Left renal cortex interstitium (tissue), 4 donors: ENCODE results near the gene ZNF710. TPM values are rescaled to one million over a fixed set of nuclear protein-coding genes. Genes with fewer than 3 reads are reported as not detected.

ENCODE experiments used
- DNase-seq, 4 donors: peaks; one replicate each; pipeline ENCODE4 v3.0.0-alpha.2; 2013; ENCODE audit warnings: low read depth in 4 of 4, low spot score in 2 of 4, missing footprints in 1 of 4
- polyA plus RNA-seq, 4 donors: library from polyadenylated mRNA; unstranded; fragments of 120-200 nt; gene quantifications; one replicate each; pipeline ENCODE4 v1.2.1, GENCODE V29; 2013; ENCODE audit not compliant: insufficient read length in 4 of 4

Gene ZNF710
- polyA plus RNA-seq, 4 donors, result 18.3 to 24.6 (median 19.9) TPM

DNA sequence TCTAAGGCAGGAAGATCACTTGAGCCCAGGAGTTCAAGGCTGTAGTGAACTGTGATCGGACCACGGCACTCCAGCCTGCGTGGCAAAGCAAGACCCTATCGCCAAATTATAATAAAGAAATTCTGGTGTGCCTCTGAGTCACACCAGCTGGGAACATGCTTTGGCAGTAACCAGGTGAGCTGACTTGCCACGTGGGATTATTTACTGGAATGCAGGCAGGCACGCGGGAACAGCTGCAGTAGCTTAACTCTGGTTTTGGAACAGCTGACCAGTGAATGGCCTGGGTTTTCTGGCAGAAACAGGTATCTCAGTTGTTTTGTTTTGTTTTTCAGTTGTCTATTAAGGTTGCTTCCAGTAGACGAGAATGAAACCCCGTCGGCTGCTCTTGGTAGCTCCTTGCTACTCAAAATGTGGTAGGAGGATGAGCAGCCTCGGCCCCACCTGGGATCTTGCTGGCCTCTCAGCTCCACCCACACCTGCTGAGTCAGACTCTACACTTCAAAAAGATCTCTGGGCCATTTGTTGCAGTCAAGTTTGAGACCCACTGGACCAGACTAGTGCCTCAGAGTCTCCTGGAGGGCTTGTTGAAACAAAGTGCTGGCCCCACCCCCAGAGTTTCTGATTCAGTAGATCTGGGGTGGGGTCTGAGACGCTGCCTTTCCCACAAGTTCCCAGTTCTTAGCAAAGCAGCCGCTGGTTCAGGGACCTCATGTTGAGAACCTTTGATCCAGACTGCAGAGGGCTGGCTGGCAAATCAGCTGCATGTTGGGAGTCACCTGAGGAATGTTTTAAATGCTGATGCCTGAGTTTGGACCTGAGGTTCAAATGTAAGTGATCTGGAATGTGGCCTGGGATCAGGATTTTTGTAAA is 74.5 kb downstream of the ZNF710 start:
- DNase-seq, result no peak

GRCh38 chr15:90076716-90077115 is 75.6 kb downstream of the ZNF710 start:
- DNase-seq, result no peak

DNA sequence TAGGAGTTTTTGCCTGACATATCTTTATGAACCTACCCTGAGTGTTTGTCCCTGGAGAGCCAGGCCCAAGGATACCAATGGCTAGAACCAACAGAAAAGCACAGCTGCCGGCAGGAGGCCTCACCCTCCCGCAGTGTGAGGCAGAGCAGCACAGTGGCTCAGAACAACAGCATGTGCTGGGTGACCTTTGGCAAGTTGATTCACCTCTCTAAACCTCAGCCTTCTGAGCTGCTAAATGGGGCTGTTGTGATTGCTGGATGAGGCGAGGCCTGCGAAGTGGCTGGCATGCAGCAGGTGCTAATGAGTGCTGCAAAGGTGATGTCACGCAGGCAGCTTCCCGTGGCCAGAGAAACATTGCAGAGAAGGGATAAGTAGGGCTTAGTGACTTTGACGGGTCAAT is 77.8 kb downstream of the ZNF710 start:
- DNase-seq, result no peak

- no peak for DNase-seq
Observed at GRCh38 chr15:90079619-90080457, 78.7 kb downstream of the ZNF710 start.

DNA sequence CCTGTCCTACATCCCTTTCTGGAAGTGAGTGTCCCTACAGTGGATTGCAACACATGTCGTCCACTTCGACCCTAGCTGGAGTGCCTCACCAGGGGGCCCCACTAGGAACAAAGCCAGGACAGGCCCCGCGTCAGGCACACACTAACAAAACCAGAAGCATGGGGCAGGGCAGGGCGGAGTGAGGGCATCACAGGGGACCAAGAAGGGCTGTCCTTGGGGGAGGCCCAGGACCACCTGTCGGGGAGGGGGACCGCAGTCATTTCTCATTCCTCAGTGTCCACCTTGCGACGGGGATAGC is 79.3 kb downstream of the ZNF710 start:
- DNase-seq, result no peak

DNA sequence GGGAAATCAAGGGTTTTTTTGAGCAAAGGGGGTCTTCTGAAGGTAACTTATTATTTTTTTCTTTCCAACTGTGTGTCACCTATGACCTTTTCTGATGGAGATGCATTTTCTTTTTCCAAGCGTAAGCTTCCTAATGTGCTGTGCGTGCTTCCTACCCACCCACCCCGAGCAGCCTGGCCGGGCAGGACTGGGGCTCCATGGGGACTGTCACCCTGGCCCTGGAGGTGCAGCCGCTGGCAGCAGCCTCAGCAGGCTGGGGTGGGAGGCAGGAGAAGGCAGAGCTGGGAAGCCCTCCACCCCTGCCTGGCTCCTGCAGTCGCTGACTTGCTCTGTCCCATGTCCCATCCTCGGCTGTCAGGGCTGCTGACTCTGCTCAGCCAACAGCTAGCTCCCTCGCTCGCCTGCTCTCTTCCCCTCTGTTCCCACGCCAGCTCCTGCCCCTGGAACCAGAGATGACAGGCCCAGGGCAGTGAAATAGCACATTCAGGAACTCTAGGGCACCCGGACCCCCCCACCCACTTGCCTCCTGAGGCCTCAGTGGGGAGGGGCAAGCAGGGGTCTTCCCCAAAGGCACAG is 79.8 kb downstream of the ZNF710 start:
- no peak for DNase-seq

- no peak for DNase-seq
Observed at GRCh38 chr15:90082140-90082715, 81.1 kb downstream of the ZNF710 start.

DNA sequence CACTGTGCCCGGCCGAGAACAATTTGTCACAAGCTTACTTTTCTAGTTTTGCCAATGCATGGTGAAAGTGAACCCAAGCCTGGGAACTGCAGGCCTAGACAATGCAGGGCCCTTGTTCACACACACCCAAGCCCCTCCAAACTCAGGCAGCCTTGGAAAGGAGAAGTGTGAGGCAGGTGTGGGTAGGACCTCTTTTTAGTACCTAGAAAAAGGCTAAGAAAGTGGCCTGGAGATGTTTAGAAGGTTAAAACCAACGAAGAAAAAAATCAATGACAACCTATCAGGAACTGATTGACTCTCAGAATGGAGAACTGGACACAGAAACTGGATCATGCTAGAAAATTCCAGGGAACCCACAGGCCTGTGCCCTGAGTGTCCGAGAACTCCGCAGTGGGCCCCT is 82.3 kb downstream of the ZNF710 start:
- no peak for DNase-seq

DNA sequence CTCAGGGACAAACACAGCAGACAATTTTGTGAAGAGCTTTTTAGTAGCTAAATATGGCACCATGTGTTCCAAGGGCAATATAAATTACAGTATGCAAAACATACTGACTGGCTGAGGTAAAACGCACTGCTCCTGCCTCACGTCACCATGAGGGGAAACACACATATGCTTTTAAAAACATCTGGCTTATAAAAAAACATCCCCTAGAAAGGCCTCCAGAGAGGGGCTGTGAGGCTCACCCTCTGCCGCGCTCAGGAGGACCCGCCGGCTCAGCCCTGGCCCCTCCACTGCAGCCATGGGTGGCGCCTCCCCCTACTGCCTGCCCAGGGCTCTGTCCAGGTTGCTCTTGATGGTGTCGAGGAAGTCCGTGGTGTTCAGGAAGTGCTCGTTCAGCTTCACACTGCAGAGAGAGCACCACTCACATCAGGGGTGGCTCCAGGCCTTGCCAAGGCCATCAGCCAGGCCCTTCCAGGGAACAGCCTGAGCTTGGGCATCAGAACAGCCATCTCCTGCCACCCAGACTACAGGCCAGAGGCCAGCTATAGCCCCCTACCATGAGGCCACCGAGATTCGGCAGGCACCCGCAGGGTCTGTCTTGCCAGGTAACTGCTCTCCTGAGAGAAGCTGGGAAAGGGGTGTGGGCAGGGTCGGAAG is 83.0 kb downstream of the ZNF710 start:
- no peak for DNase-seq

DNA sequence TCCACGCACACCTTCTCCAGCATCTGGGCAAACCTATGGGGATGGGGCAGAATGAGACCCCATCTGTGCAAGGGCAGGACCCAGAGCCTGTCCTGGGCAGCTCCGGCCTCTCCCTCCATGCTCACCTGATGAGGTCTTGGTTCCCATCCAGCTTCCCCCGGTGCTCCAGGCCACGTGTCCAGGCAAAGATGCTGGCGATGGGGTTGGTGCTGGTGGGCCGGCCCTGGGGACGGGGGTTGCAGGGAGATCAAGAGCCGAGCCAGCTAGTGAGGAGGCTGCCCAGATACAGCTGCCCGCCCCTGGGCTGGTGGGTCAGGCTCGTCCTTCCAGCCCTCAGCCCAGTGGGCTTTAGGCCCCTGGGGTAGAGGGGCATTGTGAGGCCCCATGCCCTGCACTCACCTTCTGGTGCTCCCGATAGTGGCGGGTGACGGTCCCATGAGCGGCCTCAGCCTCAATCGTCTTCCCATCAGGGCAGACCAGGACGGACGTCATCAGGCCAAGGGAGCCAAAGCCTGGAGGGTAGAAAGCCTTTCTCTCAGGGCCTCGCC is 83.8 kb downstream of the ZNF710 start:
- DNase-seq, result no peak

- no peak for DNase-seq
Observed at GRCh38 chr15:90085565-90085964, 84.4 kb downstream of the ZNF710 start.

DNA sequence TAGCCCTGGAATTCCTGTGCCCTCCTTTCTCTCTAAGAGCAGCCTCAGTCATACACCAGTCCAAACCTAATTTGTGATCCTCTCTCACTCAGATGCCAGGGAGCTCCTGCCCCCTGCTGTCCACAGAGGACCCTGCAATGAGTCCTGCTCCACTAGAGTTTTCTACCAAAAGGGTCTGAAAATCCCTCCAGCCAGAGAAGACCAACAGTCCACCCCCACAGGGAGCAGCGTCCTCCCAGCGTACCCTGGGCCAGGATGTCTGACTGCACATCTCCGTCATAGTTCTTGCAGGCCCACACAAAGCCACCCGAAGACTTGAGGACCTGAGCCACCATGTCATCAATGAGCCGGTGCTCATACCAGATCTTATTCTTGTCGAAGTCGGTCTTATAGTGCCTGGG is 85.7 kb downstream of the ZNF710 start:
- DNase-seq, result no peak

- no peak for DNase-seq
Observed at GRCh38 chr15:90087454-90088154, 86.5 kb downstream of the ZNF710 start.

GRCh38 chr15:90090226-90090848 is 89.2 kb downstream of the ZNF710 start:
- no peak for DNase-seq

DNA sequence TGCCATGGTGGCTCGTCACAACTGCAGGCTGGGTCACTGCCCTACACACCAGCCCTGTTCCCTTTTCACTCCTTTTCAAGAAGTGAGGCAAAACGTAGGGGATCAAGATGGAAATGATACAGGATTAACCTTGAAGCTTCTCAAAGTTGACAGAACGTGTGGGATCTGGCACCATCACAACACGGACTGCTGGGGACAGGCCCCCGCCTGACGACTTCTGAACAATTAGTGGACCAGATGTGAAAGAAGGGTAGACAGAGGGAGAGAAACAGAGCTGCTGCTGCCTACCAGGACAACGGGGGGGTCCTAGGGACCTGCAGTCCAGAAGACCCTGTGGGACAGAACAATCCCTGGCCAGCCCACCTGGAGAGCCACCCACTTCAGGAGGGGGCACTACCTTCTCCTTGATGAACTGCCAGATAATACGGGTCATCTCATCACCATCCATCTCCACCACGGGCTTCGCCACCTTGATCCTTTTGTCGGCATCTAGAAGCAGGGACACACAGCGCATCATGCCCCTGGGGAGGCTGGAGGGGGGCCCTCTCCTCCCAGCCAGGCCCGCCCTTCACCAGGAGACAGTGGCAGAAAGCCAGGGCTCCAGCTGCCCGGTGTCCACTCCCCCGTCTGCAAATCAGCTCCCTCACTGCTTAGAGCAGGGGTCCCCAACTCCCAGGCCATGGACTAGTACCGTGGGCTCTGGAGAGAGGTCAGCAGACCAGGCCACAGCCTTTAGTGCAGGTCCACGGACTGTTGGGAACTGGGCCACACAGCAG is 90.2 kb downstream of the ZNF710 start:
- DNase-seq, result no peak

DNA sequence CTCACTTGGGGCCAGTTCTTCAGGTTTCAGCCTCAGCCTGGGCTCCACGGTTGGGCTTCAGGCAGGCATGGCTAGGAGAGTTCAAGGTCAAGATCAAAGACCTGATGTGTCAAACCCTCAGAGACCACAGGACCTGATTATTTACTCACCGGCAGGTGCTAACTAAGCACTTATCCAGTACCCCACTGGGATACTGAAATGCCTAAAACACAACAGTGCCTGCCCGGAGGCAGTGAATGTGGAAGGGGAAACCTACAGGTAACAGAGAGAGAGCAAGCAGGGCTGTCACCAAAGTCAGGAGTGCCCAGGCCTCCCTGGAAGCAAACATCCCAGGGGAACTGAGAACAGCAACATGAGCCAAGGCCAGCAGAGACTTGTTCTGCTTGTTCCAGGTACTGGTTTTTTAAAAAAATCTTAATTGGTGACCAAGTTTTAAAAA is 94.4 kb downstream of the ZNF710 start:
- DNase-seq, result no peak

- DNase-seq, result no peak
Observed at GRCh38 chr15:90097475-90097874, 96.4 kb downstream of the ZNF710 start.

DNA sequence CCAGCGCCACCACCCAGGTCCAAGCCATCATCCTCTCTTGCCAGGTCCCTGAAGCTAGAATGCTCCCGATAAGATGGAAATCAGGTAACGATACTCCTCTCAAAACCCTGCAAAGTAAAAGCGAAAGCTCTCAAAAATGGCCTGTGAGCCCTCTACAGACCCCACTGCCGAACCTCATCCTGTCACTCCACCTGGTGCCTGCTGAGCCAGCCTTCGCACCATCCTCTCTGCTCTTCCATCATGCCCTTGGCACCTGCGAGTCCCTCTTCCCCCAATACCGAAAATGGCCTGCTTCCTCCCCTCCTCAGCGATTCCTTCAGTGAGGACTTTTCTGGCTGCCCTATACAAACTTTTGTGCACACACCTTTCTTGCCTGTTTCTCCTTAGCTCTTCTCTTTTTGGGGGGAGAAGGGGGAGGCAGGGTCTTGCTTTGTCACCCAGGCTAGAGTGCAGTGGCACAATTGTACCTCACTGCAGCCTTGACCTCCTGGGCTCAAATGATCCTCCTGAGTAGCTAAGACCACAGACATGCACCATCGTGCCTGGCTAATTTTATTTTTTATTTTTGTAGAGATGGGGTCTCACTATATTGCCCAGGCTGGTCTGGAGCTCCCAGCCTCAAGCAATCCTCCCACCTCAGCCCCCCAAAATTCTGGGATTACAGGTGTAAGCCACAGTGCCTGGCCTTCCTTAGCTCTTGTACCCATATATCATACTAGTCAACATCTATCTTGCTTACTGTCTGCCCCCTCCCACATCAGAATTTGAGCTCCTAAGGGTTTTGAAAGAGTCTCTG is 98.1 kb downstream of the ZNF710 start:
- DNase-seq, result no peak
